ENCODE results near the gene DYDC2.

DYDC2 gene

DNA sequence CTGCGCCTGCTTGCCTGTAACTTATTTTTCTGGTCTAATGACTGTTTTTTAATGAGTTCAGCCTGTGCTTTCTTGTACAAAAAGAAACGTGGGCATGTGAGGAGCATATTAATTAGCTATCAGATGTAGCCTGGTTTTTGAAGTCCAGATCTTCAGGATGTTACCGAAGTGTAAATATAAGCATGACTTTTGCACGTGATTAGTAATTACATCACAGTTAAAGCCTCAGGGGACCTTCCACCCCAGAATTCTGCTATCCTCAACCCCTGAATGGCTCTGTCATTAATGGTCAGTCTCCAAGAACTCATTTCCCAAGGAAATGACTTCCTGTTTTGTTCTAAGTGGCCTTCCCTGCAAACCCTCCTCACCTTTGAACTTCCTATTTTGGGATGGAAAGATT lies 49.6 kb downstream of the DYDC2 start:
- TF ChIP-seq EZH2 (optimal IDR thresholded peaks at IDR 0.05; ENCODE audit: low read depth, low read length) (no peak), EZH2phosphoT487 (IDR thresholded peaks at IDR 0.05; ENCODE audit: low read length) (no peak)
- TF ChIP-seq, protein P1, sequence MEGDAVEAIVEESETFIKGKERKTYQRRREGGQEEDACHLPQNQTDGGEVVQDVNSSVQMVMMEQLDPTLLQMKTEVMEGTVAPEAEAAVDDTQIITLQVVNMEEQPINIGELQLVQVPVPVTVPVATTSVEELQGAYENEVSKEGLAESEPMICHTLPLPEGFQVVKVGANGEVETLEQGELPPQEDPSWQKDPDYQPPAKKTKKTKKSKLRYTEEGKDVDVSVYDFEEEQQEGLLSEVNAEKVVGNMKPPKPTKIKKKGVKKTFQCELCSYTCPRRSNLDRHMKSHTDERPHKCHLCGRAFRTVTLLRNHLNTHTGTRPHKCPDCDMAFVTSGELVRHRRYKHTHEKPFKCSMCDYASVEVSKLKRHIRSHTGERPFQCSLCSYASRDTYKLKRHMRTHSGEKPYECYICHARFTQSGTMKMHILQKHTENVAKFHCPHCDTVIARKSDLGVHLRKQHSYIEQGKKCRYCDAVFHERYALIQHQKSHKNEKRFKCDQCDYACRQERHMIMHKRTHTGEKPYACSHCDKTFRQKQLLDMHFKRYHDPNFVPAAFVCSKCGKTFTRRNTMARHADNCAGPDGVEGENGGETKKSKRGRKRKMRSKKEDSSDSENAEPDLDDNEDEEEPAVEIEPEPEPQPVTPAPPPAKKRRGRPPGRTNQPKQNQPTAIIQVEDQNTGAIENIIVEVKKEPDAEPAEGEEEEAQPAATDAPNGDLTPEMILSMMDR (IDR thresholded peaks at IDR 0.05; ENCODE audit: low read length), result no peak
- H3K9me2 ChIP-seq (replicated peaks; ENCODE audit: insufficient read depth, low read length), result no peaks in the 10 kb centered on the region
- no peaks in the 10 kb centered on the region for H4K20me1 ChIP-seq (ENCODE audit: insufficient read depth, low read length)
- H3K9me3 ChIP-seq (replicated peaks; ENCODE audit: insufficient read depth, low read length), result no peaks in the 10 kb centered on the region
- DNase-seq, result no peak
- H3K4me1 ChIP-seq (ENCODE audit: low read length), result no peaks in the 10 kb centered on the region
- H2AFZ ChIP-seq (ENCODE audit: low read length), result no peak overlapping the region
- H3K27ac ChIP-seq (ENCODE audit: low read length), result no peak overlapping the region
- no peaks in the 10 kb centered on the region for H3K27me3 ChIP-seq (replicated peaks; ENCODE audit: insufficient read depth, low read length)
- H3K4me3 ChIP-seq (ENCODE audit: low read length), result no peak overlapping the region
- 0 out of 2 replicates have a peak, but pooled peaks cover 3% of the 10 kb centered on the region for H3F3A ChIP-seq (ENCODE audit: insufficient read depth, low read length)
- H3K79me2 ChIP-seq (ENCODE audit: low read length), result no peaks in the 10 kb centered on the region
- H3K9ac ChIP-seq (ENCODE audit: low read length), result no peak overlapping the region
- H3K4me2 ChIP-seq (ENCODE audit: low read depth, low read length), result no peak overlapping the region
- no peaks in the 10 kb centered on the region for H3K36me3 ChIP-seq (replicated peaks; ENCODE audit: insufficient read depth, low read length)

DNA sequence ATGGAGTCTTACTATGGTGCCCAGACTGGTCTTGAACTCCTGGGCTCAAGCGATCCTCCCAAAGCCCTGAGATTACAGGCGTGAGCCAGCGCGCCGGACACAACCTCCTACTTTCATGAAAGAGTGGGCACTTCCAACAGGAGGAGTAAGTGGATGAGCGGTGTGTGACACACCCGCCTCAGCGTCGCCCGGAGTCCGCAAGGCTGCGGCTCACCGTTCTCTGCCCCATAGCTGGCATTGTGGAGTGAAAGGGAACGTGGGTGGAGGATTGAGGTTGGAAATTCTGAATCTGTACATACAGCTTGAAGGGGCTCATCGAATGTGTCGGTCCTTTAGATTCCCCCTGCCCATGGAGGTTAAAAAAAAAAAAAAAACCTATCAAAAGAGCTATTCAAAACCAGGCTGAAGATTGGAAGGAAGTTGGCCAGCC lies 51.2 kb downstream of the DYDC2 start:
- H3K9ac ChIP-seq (ENCODE audit: low read length), result peak overlapping the region; percentile 59; the same call in 1 of the 2 replicates
- 0 out of 2 replicates have a peak, but pooled peaks cover 3% of the 10 kb centered on the region for H3F3A ChIP-seq (ENCODE audit: insufficient read depth, low read length)
- no peaks in the 10 kb centered on the region for H4K20me1 ChIP-seq (ENCODE audit: insufficient read depth, low read length)
- H3K4me1 ChIP-seq (ENCODE audit: low read length), result no peaks in the 10 kb centered on the region
- no peaks in the 10 kb centered on the region for H3K79me2 ChIP-seq (ENCODE audit: low read length)
- TF ChIP-seq EZH2 (optimal IDR thresholded peaks at IDR 0.05; ENCODE audit: low read depth, low read length) (no peak), EZH2phosphoT487 (IDR thresholded peaks at IDR 0.05; ENCODE audit: low read length) (no peak)
- TF ChIP-seq, protein P1 (IDR thresholded peaks at IDR 0.05; ENCODE audit: low read length), result no peak
- H3K9me2 ChIP-seq (replicated peaks; ENCODE audit: insufficient read depth, low read length), result no peaks in the 10 kb centered on the region
- H3K27ac ChIP-seq (ENCODE audit: low read length), result no peak overlapping the region
- no peak for DNase-seq
- peak overlapping the region; percentile 82 for H3K4me2 ChIP-seq (ENCODE audit: low read depth, low read length)
- H2AFZ ChIP-seq (ENCODE audit: low read length), result peak overlapping the region; percentile 83
- H3K4me3 ChIP-seq (ENCODE audit: low read length), result peak overlapping the region; percentile 93
- no peaks in the 10 kb centered on the region for H3K9me3 ChIP-seq (replicated peaks; ENCODE audit: insufficient read depth, low read length)
- no peaks in the 10 kb centered on the region for H3K36me3 ChIP-seq (replicated peaks; ENCODE audit: insufficient read depth, low read length)
- H3K27me3 ChIP-seq (replicated peaks; ENCODE audit: insufficient read depth, low read length), result no peaks in the 10 kb centered on the region

DNA sequence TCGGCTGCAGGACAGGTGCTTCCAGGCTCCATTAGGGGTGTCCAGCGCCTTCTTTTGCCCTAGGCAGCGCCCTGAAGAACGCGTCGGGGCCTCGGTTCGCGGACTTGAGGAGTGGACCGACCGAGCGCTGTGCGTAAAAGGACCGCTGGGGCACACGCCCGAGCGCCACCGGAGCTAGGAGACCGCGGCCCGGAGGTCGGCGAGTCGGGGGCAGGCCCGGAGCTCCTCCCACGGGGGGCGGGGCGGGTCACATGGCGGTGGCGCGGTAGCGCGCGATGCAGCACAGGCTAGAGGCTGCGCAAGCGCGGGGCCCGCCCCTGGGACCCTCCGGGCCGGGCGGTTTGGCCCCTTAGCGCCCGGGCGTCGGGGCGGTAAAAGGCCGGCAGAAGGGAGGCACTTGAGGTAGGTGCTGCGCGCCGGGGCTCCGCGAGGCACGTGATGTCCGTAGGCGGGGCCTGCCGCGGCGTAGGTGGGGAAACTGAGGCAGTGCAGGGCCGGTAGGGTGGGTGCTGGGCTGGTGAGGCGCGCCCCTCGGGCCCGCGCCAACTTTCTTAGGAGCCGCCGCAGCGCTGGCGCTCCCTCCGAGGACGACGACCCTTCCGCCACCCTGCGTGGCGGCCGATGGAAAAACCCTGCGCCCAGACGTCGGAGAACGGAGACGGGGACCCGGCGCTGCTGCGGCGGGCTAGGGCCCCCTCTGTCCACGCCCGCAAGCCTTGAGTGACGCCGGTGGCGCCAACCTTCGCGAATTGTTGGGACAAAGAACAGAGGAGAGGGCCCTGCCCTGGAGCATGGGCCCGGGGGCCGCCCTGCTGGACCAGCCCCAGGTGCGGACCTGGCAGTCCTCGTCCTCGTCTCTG lies 51.9 kb downstream of the DYDC2 start, which contains the start of gene PRXL2A:
Gene PRXL2A (plus strand): TSS at position 310 of the 860 bp plus-strand sequence. CDS start 11,917 bp downstream, outside the sequence.
- peak; percentile 78 for DNase-seq
- H3K4me1 ChIP-seq (ENCODE audit: low read length), result no peaks in the 10 kb centered on the region
- no peaks in the 10 kb centered on the region for H3K36me3 ChIP-seq (replicated peaks; ENCODE audit: insufficient read depth, low read length)
- peak within 1 kb of the TSS; percentile 82 for H3K4me2 ChIP-seq (ENCODE audit: low read depth, low read length)
- no peaks in the 10 kb centered on the region for H4K20me1 ChIP-seq (ENCODE audit: insufficient read depth, low read length)
- 0 out of 2 replicates have a peak, but pooled peaks cover 3% of the 10 kb centered on the region for H3F3A ChIP-seq (ENCODE audit: insufficient read depth, low read length)
- H3K4me3 ChIP-seq (ENCODE audit: low read length), result peak within 1 kb of the TSS; percentile 93
- no peaks in the 10 kb centered on the region for H3K79me2 ChIP-seq (ENCODE audit: low read length)
- H3K9me2 ChIP-seq (replicated peaks; ENCODE audit: insufficient read depth, low read length), result no peaks in the 10 kb centered on the region
- no peak for TF ChIP-seq EZH2phosphoT487 (IDR thresholded peaks at IDR 0.05; ENCODE audit: low read length)
- TF ChIP-seq EZH2 (optimal IDR thresholded peaks at IDR 0.05; ENCODE audit: low read depth, low read length), result no peak
- H3K9ac ChIP-seq (ENCODE audit: low read length), result peak within 1 kb of the TSS; percentile 59; the same call in 1 of the 2 replicates
- no peaks in the 10 kb centered on the region for H3K9me3 ChIP-seq (replicated peaks; ENCODE audit: insufficient read depth, low read length)
- no peaks in the 10 kb centered on the region for H3K27me3 ChIP-seq (replicated peaks; ENCODE audit: insufficient read depth, low read length)
- peak within 1 kb of the TSS; percentile 83 for H2AFZ ChIP-seq (ENCODE audit: low read length)
- H3K27ac ChIP-seq (ENCODE audit: low read length), result no peak within 1 kb of the TSS

All from MM.1S (cell line).